Sigmoid colon (tissue), 4 donors: ENCODE measurements around the gene ADAMTS17.

Experiments
- EP300 ChIP-seq, 4 donors: sonication (generic); formaldehyde crosslinking; IDR thresholded peaks; one replicate each; pipeline ENCODE4 v1.6.1; 2017; ENCODE audit warnings: antibody characterized with exemption in 4 of 4
- POLR2A ChIP-seq, 2 donors: fragments of 450-650 bp; IDR thresholded peaks; one replicate each; pipeline ENCODE4 v1.6.1; 2016; ENCODE audit warnings: antibody characterized with exemption in 2 of 2, mild to moderate bottlenecking in 2 of 2, moderate library complexity in 2 of 2
- POLR2AphosphoS5 ChIP-seq, 4 donors: sonication (generic); formaldehyde crosslinking; IDR thresholded peaks; one replicate each; pipeline ENCODE4 v1.6.1; 2017; ENCODE audit warnings: antibody characterized with exemption in 4 of 4
- TF ChIP-seq, protein P1 (sequence below), 4 experiments: fragments of 450-650 bp in 3 of 4; fragments of 200-600 bp in 1 of 4; IDR thresholded peaks; one replicate each; pipeline ENCODE4 v1.5.1; 2016 to 2019; ENCODE audit warnings: antibody characterized with exemption in 4 of 4, mild to moderate bottlenecking in 3 of 4, moderate library complexity in 2 of 4

- TF ChIP-seq POLR2A (IDR thresholded peaks at IDR 0.05) (no peak), POLR2AphosphoS5 (IDR thresholded peaks at IDR 0.05) (no peak), EP300 (IDR thresholded peaks at IDR 0.05) (no peak)
- TF ChIP-seq, protein P1, sequence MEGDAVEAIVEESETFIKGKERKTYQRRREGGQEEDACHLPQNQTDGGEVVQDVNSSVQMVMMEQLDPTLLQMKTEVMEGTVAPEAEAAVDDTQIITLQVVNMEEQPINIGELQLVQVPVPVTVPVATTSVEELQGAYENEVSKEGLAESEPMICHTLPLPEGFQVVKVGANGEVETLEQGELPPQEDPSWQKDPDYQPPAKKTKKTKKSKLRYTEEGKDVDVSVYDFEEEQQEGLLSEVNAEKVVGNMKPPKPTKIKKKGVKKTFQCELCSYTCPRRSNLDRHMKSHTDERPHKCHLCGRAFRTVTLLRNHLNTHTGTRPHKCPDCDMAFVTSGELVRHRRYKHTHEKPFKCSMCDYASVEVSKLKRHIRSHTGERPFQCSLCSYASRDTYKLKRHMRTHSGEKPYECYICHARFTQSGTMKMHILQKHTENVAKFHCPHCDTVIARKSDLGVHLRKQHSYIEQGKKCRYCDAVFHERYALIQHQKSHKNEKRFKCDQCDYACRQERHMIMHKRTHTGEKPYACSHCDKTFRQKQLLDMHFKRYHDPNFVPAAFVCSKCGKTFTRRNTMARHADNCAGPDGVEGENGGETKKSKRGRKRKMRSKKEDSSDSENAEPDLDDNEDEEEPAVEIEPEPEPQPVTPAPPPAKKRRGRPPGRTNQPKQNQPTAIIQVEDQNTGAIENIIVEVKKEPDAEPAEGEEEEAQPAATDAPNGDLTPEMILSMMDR (IDR thresholded peaks at IDR 0.05), result no peak
These were observed 137.6 kb downstream of the ADAMTS17 start for GRCh38 chr15:100204211-100204610.
